ENCODE data around the gene POLR1B.
"Not testable (repeated sequence)": the region's sequence is repeated elsewhere in the genome, so short reads cannot be mapped to it uniquely, and the experiment has no call there.

POLR1B gene

GRCh38 chr2:112597537-112598322 is 55.5 kb downstream of the POLR1B start:
- Histone ChIP-seq H3K27me3 (replicated peaks; ENCODE audit: control insufficient read depth, insufficient read depth, low read length, poor library complexity, severe bottlenecking) (no peaks in the 10 kb centered on the region), H3K27ac (ENCODE audit: insufficient read depth, low read length, poor library complexity, severe bottlenecking) (no peak overlapping the region), H3K4me1 (ENCODE audit: control insufficient read depth, insufficient read depth, low read length, poor library complexity, severe bottlenecking) (peaks cover 2% of the 10 kb centered on the region), H3K9me3 (ENCODE audit: control insufficient read depth, low read length) (no peaks in the 10 kb centered on the region), H3K4me3 (ENCODE audit: insufficient read depth, low read depth, low read length, poor library complexity, severe bottlenecking) (no peak overlapping the region), H3K36me3 (ENCODE audit: control insufficient read depth, insufficient read depth, low read length) (no peaks in the 10 kb centered on the region)
- no peak for DNase-seq

DNA sequence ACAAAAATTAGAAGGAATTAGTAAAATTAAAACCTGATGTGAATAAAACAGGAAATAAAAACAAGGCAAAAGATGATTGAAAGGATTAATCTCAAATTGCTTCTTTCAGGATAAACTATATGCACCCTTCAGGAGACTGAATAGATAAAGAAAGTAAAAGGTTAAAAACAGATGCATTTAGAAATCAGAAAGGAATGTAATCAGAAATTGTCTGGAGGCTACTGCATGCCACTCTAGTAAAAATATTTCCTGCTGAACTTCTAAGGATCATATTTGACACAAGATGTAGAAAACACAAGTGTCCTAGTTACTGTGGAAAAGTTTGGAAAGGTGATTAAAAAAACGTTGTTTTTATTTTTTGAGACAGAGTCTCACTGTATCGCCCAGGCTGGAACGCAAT is 58.4 kb downstream of the POLR1B start:
- Histone ChIP-seq H3K4me1 (ENCODE audit: control insufficient read depth, insufficient read depth, low read length, poor library complexity, severe bottlenecking) (peaks cover 2% of the 10 kb centered on the region), H3K27me3 (replicated peaks; ENCODE audit: control insufficient read depth, insufficient read depth, low read length, poor library complexity, severe bottlenecking) (no peaks in the 10 kb centered on the region), H3K36me3 (ENCODE audit: control insufficient read depth, insufficient read depth, low read length) (no peaks in the 10 kb centered on the region), H3K27ac (ENCODE audit: insufficient read depth, low read length, poor library complexity, severe bottlenecking) (no peak overlapping the region), H3K9me3 (ENCODE audit: control insufficient read depth, low read length) (no peaks in the 10 kb centered on the region), H3K4me3 (ENCODE audit: insufficient read depth, low read depth, low read length, poor library complexity, severe bottlenecking) (no peak overlapping the region)
- no peak for DNase-seq

DNA sequence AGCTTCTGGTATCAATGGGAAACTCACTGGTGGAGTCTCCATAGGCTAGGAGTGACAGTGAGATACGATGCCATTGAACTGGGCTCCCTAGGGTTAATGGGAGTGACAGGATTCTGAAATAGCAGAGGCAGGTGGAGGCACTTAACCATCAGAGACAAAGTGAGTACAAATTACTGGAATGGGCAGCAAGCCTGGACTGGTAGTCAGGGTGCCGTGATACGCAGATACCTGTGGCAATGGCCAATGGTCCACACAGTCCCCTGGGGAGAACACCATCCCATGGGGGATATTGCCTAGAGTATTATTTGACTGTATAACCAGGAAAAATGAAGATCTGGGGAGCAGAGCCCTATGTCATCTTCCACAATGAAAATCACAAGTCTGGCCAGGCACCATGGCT is 59.5 kb downstream of the POLR1B start:
- Histone ChIP-seq H3K4me1 (ENCODE audit: control insufficient read depth, insufficient read depth, low read length, poor library complexity, severe bottlenecking) (peaks cover 2% of the 10 kb centered on the region), H3K27ac (ENCODE audit: insufficient read depth, low read length, poor library complexity, severe bottlenecking) (no peak overlapping the region), H3K27me3 (replicated peaks; ENCODE audit: control insufficient read depth, insufficient read depth, low read length, poor library complexity, severe bottlenecking) (no peaks in the 10 kb centered on the region), H3K9me3 (ENCODE audit: control insufficient read depth, low read length) (no peaks in the 10 kb centered on the region), H3K4me3 (ENCODE audit: insufficient read depth, low read depth, low read length, poor library complexity, severe bottlenecking) (no peak overlapping the region), H3K36me3 (ENCODE audit: control insufficient read depth, insufficient read depth, low read length) (no peaks in the 10 kb centered on the region)
- DNase-seq: no peak

DNA sequence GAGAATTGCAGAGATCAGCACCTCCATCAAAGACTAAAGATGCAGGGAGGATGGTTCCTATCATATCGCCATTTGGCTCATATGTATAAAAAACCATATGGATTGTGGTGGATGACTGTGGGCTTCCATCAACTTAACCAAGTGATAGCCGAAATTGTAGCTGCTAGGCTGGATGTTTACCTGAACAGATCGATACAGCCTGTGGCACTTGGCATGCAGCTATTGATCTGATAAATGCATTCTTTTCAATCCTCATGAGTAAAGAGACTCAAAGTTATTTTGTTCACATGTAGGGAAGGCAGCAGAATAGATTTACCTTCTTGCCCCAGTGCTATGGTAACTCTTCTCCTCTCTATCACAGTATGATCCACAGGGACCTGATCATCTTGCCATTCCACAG is 60.7 kb downstream of the POLR1B start:
- no peaks in the 10 kb centered on the region for H3K27me3 ChIP-seq (replicated peaks; ENCODE audit: control insufficient read depth, insufficient read depth, low read length, poor library complexity, severe bottlenecking)
- no peak overlapping the region for H3K27ac ChIP-seq (ENCODE audit: insufficient read depth, low read length, poor library complexity, severe bottlenecking)
- no peaks in the 10 kb centered on the region for H3K9me3 ChIP-seq (ENCODE audit: control insufficient read depth, low read length)
- no peak overlapping the region for H3K4me3 ChIP-seq (ENCODE audit: insufficient read depth, low read depth, low read length, poor library complexity, severe bottlenecking)
- DNase-seq: no peak
- no peaks in the 10 kb centered on the region for H3K36me3 ChIP-seq (ENCODE audit: control insufficient read depth, insufficient read depth, low read length)
- peaks cover 2% of the 10 kb centered on the region for H3K4me1 ChIP-seq (ENCODE audit: control insufficient read depth, insufficient read depth, low read length, poor library complexity, severe bottlenecking)

- H3K27ac ChIP-seq (ENCODE audit: insufficient read depth, low read length, poor library complexity, severe bottlenecking): no peak overlapping the region
- H3K9me3 ChIP-seq (ENCODE audit: control insufficient read depth, low read length): no peaks in the 10 kb centered on the region
- H3K27me3 ChIP-seq (replicated peaks; ENCODE audit: control insufficient read depth, insufficient read depth, low read length, poor library complexity, severe bottlenecking): no peaks in the 10 kb centered on the region
- DNase-seq: no peak
- H3K4me3 ChIP-seq (ENCODE audit: insufficient read depth, low read depth, low read length, poor library complexity, severe bottlenecking): no peak overlapping the region
- peaks cover 2% of the 10 kb centered on the region for H3K4me1 ChIP-seq (ENCODE audit: control insufficient read depth, insufficient read depth, low read length, poor library complexity, severe bottlenecking)
- H3K36me3 ChIP-seq (ENCODE audit: control insufficient read depth, insufficient read depth, low read length): no peaks in the 10 kb centered on the region
Measured at GRCh38 chr2:112603731-112604130, 61.5 kb downstream of the POLR1B start.

DNA sequence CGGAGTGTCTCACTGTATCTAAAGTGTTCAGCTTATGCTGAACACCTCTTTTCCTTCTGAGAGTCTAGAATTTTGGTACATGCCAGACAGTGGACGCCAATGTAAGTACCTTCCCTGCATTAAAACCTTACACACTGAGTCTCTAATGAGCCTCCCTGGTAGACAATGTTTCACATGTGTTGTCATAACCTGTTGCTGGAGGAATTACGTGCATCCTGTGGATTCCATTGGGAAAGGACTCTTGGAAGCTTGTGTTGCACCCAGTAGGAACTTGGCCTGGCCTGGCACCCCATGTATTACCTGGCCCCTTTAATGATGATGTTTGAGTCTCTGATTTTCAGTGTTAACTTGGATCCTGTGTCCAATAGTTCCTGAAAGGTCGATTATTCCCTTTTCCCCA is 62.7 kb downstream of the POLR1B start:
- no peaks in the 10 kb centered on the region for H3K36me3 ChIP-seq (ENCODE audit: control insufficient read depth, insufficient read depth, low read length)
- H3K9me3 ChIP-seq (ENCODE audit: control insufficient read depth, low read length): no peaks in the 10 kb centered on the region
- no peaks in the 10 kb centered on the region for H3K27me3 ChIP-seq (replicated peaks; ENCODE audit: control insufficient read depth, insufficient read depth, low read length, poor library complexity, severe bottlenecking)
- H3K27ac ChIP-seq (ENCODE audit: insufficient read depth, low read length, poor library complexity, severe bottlenecking): no peak overlapping the region
- H3K4me1 ChIP-seq (ENCODE audit: control insufficient read depth, insufficient read depth, low read length, poor library complexity, severe bottlenecking): peaks cover under 1% of the 10 kb centered on the region
- no peak overlapping the region for H3K4me3 ChIP-seq (ENCODE audit: insufficient read depth, low read depth, low read length, poor library complexity, severe bottlenecking)
- no peak for DNase-seq

DNA sequence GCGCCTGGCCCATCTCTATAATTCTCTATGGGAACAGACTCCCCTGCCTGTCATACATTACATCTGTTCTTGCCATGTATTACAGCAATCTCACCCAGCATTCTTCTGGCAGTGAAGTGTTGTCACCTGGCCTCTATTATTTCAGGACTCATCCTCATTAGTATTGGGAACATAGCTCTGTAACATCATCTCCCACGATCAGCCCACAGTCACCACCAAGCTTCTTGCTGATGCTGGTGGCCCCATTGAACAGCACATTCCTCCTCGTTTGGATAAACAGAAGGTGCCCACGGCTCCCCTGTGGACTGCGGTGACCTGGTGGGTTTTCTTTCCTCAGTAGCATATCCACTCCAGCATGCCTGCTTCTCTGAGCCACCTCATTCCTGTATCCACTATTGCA is 63.7 kb downstream of the POLR1B start:
- Histone ChIP-seq H3K4me3 (ENCODE audit: insufficient read depth, low read depth, low read length, poor library complexity, severe bottlenecking) (no peak overlapping the region), H3K27me3 (replicated peaks; ENCODE audit: control insufficient read depth, insufficient read depth, low read length, poor library complexity, severe bottlenecking) (no peaks in the 10 kb centered on the region), H3K27ac (ENCODE audit: insufficient read depth, low read length, poor library complexity, severe bottlenecking) (no peak overlapping the region), H3K4me1 (ENCODE audit: control insufficient read depth, insufficient read depth, low read length, poor library complexity, severe bottlenecking) (no peaks in the 10 kb centered on the region), H3K9me3 (ENCODE audit: control insufficient read depth, low read length) (no peaks in the 10 kb centered on the region), H3K36me3 (ENCODE audit: control insufficient read depth, insufficient read depth, low read length) (no peaks in the 10 kb centered on the region)
- no peak for DNase-seq

DNA sequence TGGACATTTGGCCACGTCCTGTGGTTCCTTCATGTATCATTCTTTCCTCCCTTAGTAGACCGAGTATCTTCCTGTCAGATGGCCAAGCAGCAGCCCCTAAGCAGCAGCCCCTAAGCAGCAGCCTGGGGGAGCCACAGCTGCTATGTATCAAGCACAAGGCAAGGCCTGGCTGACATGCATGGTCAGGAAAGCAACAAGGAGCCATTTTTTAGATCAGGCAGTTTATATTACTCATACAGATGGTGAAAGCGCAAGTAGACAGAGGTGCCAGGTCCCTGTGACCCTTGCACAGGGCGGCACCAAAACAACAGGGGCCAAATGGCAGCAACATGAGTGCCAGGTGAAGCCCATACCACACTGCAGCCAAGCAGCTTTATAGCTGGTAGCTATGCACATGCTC is 64.3 kb downstream of the POLR1B start:
- Histone ChIP-seq H3K27ac (ENCODE audit: insufficient read depth, low read length, poor library complexity, severe bottlenecking) (no peak overlapping the region), H3K9me3 (ENCODE audit: control insufficient read depth, low read length) (no peaks in the 10 kb centered on the region), H3K36me3 (ENCODE audit: control insufficient read depth, insufficient read depth, low read length) (no peaks in the 10 kb centered on the region), H3K27me3 (replicated peaks; ENCODE audit: control insufficient read depth, insufficient read depth, low read length, poor library complexity, severe bottlenecking) (no peaks in the 10 kb centered on the region), H3K4me1 (ENCODE audit: control insufficient read depth, insufficient read depth, low read length, poor library complexity, severe bottlenecking) (no peaks in the 10 kb centered on the region), H3K4me3 (ENCODE audit: insufficient read depth, low read depth, low read length, poor library complexity, severe bottlenecking) (no peak overlapping the region)
- DNase-seq: no peak

GRCh38 chr2:112607680-112608438 is 65.6 kb downstream of the POLR1B start:
- H3K4me3 ChIP-seq (ENCODE audit: insufficient read depth, low read depth, low read length, poor library complexity, severe bottlenecking): no peak overlapping the region
- no peak overlapping the region for H3K27ac ChIP-seq (ENCODE audit: insufficient read depth, low read length, poor library complexity, severe bottlenecking)
- no peaks in the 10 kb centered on the region for H3K4me1 ChIP-seq (ENCODE audit: control insufficient read depth, insufficient read depth, low read length, poor library complexity, severe bottlenecking)
- no peak for DNase-seq
- H3K9me3 ChIP-seq (ENCODE audit: control insufficient read depth, low read length): no peaks in the 10 kb centered on the region
- H3K36me3 ChIP-seq (ENCODE audit: control insufficient read depth, insufficient read depth, low read length): no peaks in the 10 kb centered on the region
- no peaks in the 10 kb centered on the region for H3K27me3 ChIP-seq (replicated peaks; ENCODE audit: control insufficient read depth, insufficient read depth, low read length, poor library complexity, severe bottlenecking)

DNA sequence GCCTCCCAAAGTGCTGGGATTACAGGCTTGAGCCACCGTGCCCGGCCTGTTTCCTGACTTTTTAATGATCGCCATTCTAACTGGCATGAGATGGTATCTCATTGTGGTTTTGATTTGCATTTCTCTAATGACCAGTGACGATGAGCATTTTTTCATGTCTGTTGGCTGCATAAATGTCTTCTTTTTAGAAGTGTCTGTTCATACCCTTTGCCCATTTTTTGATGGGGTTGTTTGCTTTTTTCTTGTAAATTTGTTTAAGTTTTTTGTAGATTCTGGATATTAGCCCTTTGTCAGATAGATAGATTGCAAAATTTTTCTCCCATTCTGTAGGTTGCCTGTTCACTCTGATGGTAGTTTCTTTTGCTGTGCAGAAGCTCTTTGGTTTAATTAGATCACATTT is 67.1 kb downstream of the POLR1B start:
- not testable (repeated sequence) for H3K27me3 ChIP-seq (replicated peaks; ENCODE audit: control insufficient read depth, insufficient read depth, low read length, poor library complexity, severe bottlenecking); DNase-seq; H3K27ac ChIP-seq (ENCODE audit: insufficient read depth, low read length, poor library complexity, severe bottlenecking); H3K4me3 ChIP-seq (ENCODE audit: insufficient read depth, low read depth, low read length, poor library complexity, severe bottlenecking); H3K9me3 ChIP-seq (ENCODE audit: control insufficient read depth, low read length); H3K36me3 ChIP-seq (ENCODE audit: control insufficient read depth, insufficient read depth, low read length); H3K4me1 ChIP-seq (ENCODE audit: control insufficient read depth, insufficient read depth, low read length, poor library complexity, severe bottlenecking)
